HG03159 (cell line): Measurements from ENCODE around the gene MPND.

Experiments used
- ATAC-seq: cut with Tn5 transposase; IDR thresholded peaks from one replicate; pipeline ENCODE4 v1.9.1; 2021; ENCODE audit warnings: mild to moderate bottlenecking, moderate library complexity; ENCODE audit not compliant: unreplicated experiment

The MPND gene

GRCh38 chr19:4376028-4376670, 32.8 kb downstream of the MPND start:
- no peak for ATAC-seq

- ATAC-seq: no peak
Measured at GRCh38 chr19:4376671-4376990, 33.3 kb downstream of the MPND start.

GRCh38 chr19:4376991-4377781, 33.8 kb downstream of the MPND start:
- ATAC-seq: no peak

- no peak for ATAC-seq
Measured at GRCh38 chr19:4378886-4379285, 35.5 kb downstream of the MPND start.

- ATAC-seq: no peak
Measured at GRCh38 chr19:4379383-4380253, 36.3 kb downstream of the MPND start.

GRCh38 chr19:4380254-4380727, 36.9 kb downstream of the MPND start:
- ATAC-seq: no peak

GRCh38 chr19:4385291-4386040, 42.1 kb downstream of the MPND start:
- no peak for ATAC-seq

- ATAC-seq: no peak
Measured at GRCh38 chr19:4386041-4386782, 42.9 kb downstream of the MPND start.

- ATAC-seq: no peak
Measured at GRCh38 chr19:4388337-4389063, 45.1 kb downstream of the MPND start.

GRCh38 chr19:4389064-4389375, 45.7 kb downstream of the MPND start:
- no peak for ATAC-seq

GRCh38 chr19:4389511-4390016, 46.2 kb downstream of the MPND start:
- no peak for ATAC-seq

- no peak for ATAC-seq
Measured at GRCh38 chr19:4390017-4390566, 46.7 kb downstream of the MPND start.

GRCh38 chr19:4390567-4391305, 47.4 kb downstream of the MPND start:
- no peak for ATAC-seq

- no peak for ATAC-seq
Measured at GRCh38 chr19:4391306-4391693, 47.9 kb downstream of the MPND start.

- no peak for ATAC-seq
Measured at GRCh38 chr19:4391701-4392483, 48.5 kb downstream of the MPND start.

- ATAC-seq: no peak
Measured at GRCh38 chr19:4393947-4394590, 50.7 kb downstream of the MPND start.
